VCaP (cell line): Measurements from ENCODE around the gene ZNF362.

Experiments used
- H3K27ac ChIP-seq: fragments of 450-650 bp; 2 replicates; pipeline ENCODE4 v1.5.1; 2017
- TF ChIP-seq, protein P1 (sequence below): fragments of 450-650 bp; conservative IDR thresholded peaks from 2 replicates; pipeline ENCODE4 v1.5.1; 2017; ENCODE audit warnings: mild to moderate bottlenecking, moderate library complexity

The ZNF362 gene

GRCh38 chr1:33349081-33349759, 92.9 kb downstream of the ZNF362 start:
- peak overlapping the region; percentile 94 for H3K27ac ChIP-seq
- TF ChIP-seq, protein P1, sequence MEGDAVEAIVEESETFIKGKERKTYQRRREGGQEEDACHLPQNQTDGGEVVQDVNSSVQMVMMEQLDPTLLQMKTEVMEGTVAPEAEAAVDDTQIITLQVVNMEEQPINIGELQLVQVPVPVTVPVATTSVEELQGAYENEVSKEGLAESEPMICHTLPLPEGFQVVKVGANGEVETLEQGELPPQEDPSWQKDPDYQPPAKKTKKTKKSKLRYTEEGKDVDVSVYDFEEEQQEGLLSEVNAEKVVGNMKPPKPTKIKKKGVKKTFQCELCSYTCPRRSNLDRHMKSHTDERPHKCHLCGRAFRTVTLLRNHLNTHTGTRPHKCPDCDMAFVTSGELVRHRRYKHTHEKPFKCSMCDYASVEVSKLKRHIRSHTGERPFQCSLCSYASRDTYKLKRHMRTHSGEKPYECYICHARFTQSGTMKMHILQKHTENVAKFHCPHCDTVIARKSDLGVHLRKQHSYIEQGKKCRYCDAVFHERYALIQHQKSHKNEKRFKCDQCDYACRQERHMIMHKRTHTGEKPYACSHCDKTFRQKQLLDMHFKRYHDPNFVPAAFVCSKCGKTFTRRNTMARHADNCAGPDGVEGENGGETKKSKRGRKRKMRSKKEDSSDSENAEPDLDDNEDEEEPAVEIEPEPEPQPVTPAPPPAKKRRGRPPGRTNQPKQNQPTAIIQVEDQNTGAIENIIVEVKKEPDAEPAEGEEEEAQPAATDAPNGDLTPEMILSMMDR: no peak

GRCh38 chr1:33349778-33350610, 93.7 kb downstream of the ZNF362 start:
- H3K27ac ChIP-seq: peak overlapping the region; percentile 94
- TF ChIP-seq, protein P1: no peak
